GM18498 (cell line): Measurements from ENCODE around the gene SSBP3.
"Not testable (repeated sequence)": the region's sequence is repeated elsewhere in the genome, so short reads cannot be mapped to it uniquely, and the experiment has no call there.

ENCODE experiments used
- ATAC-seq: cut with Tn5 transposase; IDR thresholded peaks from one replicate; pipeline ENCODE4 v1.9.1; 2021; ENCODE audit warnings: mild to moderate bottlenecking, moderate library complexity; ENCODE audit not compliant: unreplicated experiment

Gene SSBP3

GRCh38 chr1:54395281-54395934 lies 10.8 kb downstream of the SSBP3 start:
- ATAC-seq = no peak

GRCh38 chr1:54394104-54394503 lies 12.1 kb downstream of the SSBP3 start:
- no peak for ATAC-seq

GRCh38 chr1:54392401-54392800 lies 13.8 kb downstream of the SSBP3 start:
- ATAC-seq = no peak

- no peak for ATAC-seq
These were observed 14.6 kb downstream of the SSBP3 start for GRCh38 chr1:54391450-54392209.

GRCh38 chr1:54390655-54391054 lies 15.5 kb downstream of the SSBP3 start:
- no peak for ATAC-seq

- not testable (repeated sequence) for ATAC-seq
These were observed 16.6 kb downstream of the SSBP3 start for GRCh38 chr1:54389608-54390007.

- ATAC-seq = no peak
These were observed 18.8 kb downstream of the SSBP3 start for GRCh38 chr1:54387419-54387818.

GRCh38 chr1:54385727-54386022 lies 20.5 kb downstream of the SSBP3 start:
- no peak for ATAC-seq

GRCh38 chr1:54384918-54385726 lies 21.1 kb downstream of the SSBP3 start:
- no peak for ATAC-seq

GRCh38 chr1:54384471-54384870 lies 21.7 kb downstream of the SSBP3 start:
- ATAC-seq = no peak

- no peak for ATAC-seq
These were observed 24.7 kb downstream of the SSBP3 start for GRCh38 chr1:54381524-54381923.

GRCh38 chr1:54380290-54380882 lies 25.8 kb downstream of the SSBP3 start:
- no peak for ATAC-seq

- no peak for ATAC-seq
These were observed 26.5 kb downstream of the SSBP3 start for GRCh38 chr1:54379555-54380289.

- ATAC-seq = no peak
These were observed 27.2 kb downstream of the SSBP3 start for GRCh38 chr1:54378874-54379554.

- no peak for ATAC-seq
These were observed 27.9 kb downstream of the SSBP3 start for GRCh38 chr1:54378157-54378873.

GRCh38 chr1:54377040-54377691 lies 29.0 kb downstream of the SSBP3 start:
- ATAC-seq = no peak

GRCh38 chr1:54376430-54377039 lies 29.7 kb downstream of the SSBP3 start:
- ATAC-seq = peak; percentile 64

- ATAC-seq = no peak
These were observed 30.3 kb downstream of the SSBP3 start for GRCh38 chr1:54375712-54376429.
